ENCODE results near the gene CYB561D2. TPM values are rescaled to one million over a fixed set of nuclear protein-coding genes. Genes with fewer than 3 reads are reported as not detected.

CYB561D2 gene
- total and polyA plus RNA-seq, 2 of the 13 experiments (the other 11 are each of a cell fraction or from before 2014, with no cell fraction given) = 11.1 to 17.2 TPM

DNA sequence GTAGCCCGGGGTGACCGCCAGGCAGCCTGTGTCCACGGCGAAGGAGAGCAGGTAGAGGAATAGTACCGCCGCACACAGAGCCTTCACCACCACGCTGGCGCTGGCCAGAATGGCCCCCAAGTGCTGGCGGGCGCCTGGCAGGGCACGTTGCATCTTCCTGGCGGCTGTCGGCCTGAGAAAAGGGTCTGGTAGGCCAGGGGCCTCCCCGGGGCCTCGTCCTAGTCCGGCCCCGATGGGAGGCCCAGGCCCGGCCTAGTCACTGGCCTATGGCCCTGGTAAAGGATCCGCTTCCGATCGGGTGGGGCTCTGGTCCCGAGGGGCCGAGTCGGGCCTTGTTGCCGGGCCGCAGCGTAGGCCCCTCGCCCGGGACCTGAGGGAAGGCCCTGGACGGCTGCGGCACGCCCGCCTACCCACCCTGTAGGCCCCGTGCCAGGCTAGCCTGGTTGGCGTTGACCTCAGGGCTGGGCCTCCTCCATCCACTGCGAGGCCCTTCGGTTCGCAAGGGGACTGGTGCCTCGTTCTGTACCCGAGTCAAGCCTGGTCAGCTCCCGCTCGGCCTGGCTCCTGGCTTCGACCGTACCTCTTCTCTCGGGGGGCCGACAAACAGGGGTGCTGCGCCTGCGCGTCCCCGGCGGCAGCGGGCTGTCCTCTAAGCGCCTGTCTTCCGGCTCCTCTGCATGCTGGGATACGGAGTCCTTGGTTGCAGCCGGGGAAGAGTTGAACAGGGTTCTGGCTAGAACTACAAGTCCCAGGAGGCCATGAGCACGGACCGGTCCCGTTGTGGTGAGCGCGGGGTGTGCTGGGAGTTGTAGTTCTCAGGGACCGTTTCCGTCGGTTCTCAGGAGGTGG, 8.5 kb downstream of the CYB561D2 start, which contains the start of gene TMEM115 (continued):
- TF ChIP-seq, protein P1, sequence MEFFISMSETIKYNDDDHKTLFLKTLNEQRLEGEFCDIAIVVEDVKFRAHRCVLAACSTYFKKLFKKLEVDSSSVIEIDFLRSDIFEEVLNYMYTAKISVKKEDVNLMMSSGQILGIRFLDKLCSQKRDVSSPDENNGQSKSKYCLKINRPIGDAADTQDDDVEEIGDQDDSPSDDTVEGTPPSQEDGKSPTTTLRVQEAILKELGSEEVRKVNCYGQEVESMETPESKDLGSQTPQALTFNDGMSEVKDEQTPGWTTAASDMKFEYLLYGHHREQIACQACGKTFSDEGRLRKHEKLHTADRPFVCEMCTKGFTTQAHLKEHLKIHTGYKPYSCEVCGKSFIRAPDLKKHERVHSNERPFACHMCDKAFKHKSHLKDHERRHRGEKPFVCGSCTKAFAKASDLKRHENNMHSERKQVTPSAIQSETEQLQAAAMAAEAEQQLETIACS (CRISPR knock-in tag; IDR thresholded peaks at IDR 0.05) = peak; percentile 41; the same call in 1 of the 2 replicates
- TF ChIP-seq DR1 (CRISPR knock-in tag; IDR thresholded peaks at IDR 0.05) (peak; percentile 82), ZNF225 (CRISPR knock-in tag; IDR thresholded peaks at IDR 0.05) (peak; percentile 83; the same call in 1 of the 2 replicates), KDM5A (IDR thresholded peaks at IDR 0.05; ENCODE audit: borderline replicate concordance, low read length) (no peak; the same call in none of the 2 replicates), ZNF124 (CRISPR knock-in tag; IDR thresholded peaks at IDR 0.05) (no peak; the same call in 1 of the 2 replicates), CHD2 (IDR thresholded peaks at IDR 0.05; ENCODE audit: low read depth, low read length) (peak; percentile 62; the same call in 1 of the 2 replicates), TP53 (CRISPR knock-in tag; conservative IDR thresholded peaks at IDR 0.05) (no peak), MATR3 (CRISPR knock-in tag; IDR thresholded peaks at IDR 0.05) (no peak), EEA1 (CRISPR knock-in tag; IDR thresholded peaks at IDR 0.05; ENCODE audit: borderline replicate concordance) (peak; percentile 75), ARNT (IDR thresholded peaks at IDR 0.05) (no peak), ZNF563 (CRISPR knock-in tag; IDR thresholded peaks at IDR 0.05) (peak; percentile 73), U2AF1 (optimal IDR thresholded peaks at IDR 0.05; ENCODE audit: low read depth, low read length) (peak; percentile 52), ZEB1 (IDR thresholded peaks at IDR 0.05; ENCODE audit: insufficient replicate concordance, low read depth) (no peak), ZNF547 (CRISPR knock-in tag; IDR thresholded peaks at IDR 0.05) (peak; percentile 86; the same call in 1 of the 2 replicates), SP4 (CRISPR knock-in tag; IDR thresholded peaks at IDR 0.05) (peak; percentile 77), ZNF496 (CRISPR knock-in tag; IDR thresholded peaks at IDR 0.05; ENCODE audit: insufficient replicate concordance) (no peak), SMAD1 (CRISPR knock-in tag; IDR thresholded peaks at IDR 0.05; ENCODE audit: borderline replicate concordance, low read depth) (0 out of 2 replicates have a peak, but pooled peaks have one; percentile 48), NFATC3 (CRISPR knock-in tag; IDR thresholded peaks at IDR 0.05) (no peak), ZNF460 (CRISPR knock-in tag; IDR thresholded peaks at IDR 0.05; ENCODE audit: borderline replicate concordance) (no peak), ZFP82 (CRISPR knock-in tag; IDR thresholded peaks at IDR 0.05; ENCODE audit: borderline replicate concordance) (peak; percentile 68; the same call in 1 of the 2 replicates), ZNF331 (CRISPR knock-in tag; IDR thresholded peaks at IDR 0.05) (peak; percentile 54)
- TF ChIP-seq, protein P2, sequence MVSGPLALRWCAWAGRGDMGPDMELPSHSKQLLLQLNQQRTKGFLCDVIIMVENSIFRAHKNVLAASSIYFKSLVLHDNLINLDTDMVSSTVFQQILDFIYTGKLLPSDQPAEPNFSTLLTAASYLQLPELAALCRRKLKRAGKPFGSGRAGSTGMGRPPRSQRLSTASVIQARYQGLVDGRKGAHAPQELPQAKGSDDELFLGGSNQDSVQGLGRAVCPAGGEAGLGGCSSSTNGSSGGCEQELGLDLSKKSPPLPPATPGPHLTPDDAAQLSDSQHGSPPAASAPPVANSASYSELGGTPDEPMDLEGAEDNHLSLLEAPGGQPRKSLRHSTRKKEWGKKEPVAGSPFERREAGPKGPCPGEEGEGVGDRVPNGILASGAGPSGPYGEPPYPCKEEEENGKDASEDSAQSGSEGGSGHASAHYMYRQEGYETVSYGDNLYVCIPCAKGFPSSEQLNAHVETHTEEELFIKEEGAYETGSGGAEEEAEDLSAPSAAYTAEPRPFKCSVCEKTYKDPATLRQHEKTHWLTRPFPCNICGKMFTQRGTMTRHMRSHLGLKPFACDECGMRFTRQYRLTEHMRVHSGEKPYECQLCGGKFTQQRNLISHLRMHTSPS (CRISPR knock-in tag; IDR thresholded peaks at IDR 0.05; ENCODE audit: low read depth) = peak; percentile 51; the same call in 1 of the 2 replicates
- TF ChIP-seq, protein P3, sequence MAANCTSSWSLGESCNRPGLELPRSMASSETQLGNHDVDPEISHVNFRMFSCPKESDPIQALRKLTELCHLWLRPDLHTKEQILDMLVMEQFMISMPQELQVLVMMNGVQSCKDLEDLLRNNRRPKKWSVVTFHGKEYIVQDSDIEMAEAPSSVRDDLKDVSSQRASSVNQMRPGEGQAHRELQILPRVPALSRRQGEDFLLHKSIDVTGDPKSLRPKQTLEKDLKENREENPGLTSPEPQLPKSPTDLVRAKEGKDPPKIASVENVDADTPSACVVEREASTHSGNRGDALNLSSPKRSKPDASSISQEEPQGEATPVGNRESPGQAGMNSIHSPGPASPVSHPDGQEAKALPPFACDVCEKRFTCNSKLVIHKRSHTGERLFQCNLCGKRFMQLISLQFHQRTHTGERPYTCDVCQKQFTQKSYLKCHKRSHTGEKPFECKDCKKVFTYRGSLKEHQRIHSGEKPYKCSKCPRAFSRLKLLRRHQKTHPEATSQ (CRISPR knock-in tag; IDR thresholded peaks at IDR 0.05; ENCODE audit: borderline replicate concordance) = peak; percentile 63; the same call in 1 of the 2 replicates
- TF ChIP-seq, protein P4, sequence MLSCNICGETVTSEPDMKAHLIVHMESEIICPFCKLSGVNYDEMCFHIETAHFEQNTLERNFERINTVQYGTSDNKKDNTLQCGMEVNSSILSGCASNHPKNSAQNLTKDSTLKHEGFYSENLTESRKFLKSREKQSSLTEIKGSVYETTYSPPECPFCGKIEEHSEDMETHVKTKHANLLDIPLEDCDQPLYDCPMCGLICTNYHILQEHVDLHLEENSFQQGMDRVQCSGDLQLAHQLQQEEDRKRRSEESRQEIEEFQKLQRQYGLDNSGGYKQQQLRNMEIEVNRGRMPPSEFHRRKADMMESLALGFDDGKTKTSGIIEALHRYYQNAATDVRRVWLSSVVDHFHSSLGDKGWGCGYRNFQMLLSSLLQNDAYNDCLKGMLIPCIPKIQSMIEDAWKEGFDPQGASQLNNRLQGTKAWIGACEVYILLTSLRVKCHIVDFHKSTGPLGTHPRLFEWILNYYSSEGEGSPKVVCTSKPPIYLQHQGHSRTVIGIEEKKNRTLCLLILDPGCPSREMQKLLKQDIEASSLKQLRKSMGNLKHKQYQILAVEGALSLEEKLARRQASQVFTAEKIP (CRISPR knock-in tag; IDR thresholded peaks at IDR 0.05; ENCODE audit: borderline replicate concordance) = no peak
